ENCODE results near the gene CBLN3. TPM values are rescaled to one million over a fixed set of nuclear protein-coding genes. Genes with fewer than 3 reads are reported as not detected.
A peak's percentile ranks its signal among the peaks of the same experiment; 100 is the strongest.

The CBLN3 gene
- total and polyA plus RNA-seq, 2 donors (not counting 1 experiment from before 2014, with no cell fraction given), result 2.7 to 5.3 TPM

DNA sequence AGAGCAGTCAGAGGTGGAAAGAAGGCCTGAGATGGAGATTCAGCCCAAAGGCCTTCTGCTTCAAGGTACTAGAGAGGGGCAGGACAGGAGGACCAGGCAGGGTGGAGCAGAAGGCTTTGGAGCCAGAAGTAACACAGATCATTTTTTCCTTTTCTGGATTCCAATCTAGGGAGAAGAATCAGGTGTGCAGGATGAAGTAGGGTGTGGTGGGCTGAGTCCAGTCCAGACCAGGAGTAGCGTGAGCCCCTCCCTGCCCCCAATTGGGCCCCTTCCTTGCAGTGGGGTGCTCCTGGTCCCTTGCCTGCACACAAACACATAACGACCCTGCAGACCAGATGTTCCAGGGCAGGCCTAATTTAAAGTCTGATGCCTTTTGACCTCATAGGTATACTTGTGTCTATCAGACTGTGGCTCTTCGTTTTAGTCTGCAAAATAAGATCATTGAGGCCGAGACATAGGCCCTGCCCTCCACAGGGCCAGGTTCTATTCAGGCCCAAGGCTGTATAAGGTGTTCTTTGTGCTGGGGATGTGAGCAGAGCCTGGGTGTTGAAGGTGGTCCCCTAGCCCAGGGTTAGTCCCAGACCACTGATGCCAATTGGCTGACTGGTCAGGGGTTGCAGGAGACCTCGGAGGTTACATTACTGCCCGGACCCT, 31.7 kb downstream of the CBLN3 start:
- Histone ChIP-seq H3K4me1 (ENCODE audit: control insufficient read depth, extremely low read depth, insufficient read depth, low read length) (peaks cover 4% of the 10 kb centered on the region), H3K4me3 (replicated peaks in 1 of 4; ENCODE audit: control extremely low read depth in 1 of 4, insufficient read depth in 1 of 4, low read depth in 3 of 4, low read length in 4 of 4) (peak overlapping the region in 2 of 4 experiments; percentile 37 to 71), H3K9ac (ENCODE audit: insufficient read depth, low read length) (no peak overlapping the region), H4K20me1 (ENCODE audit: control insufficient read depth, extremely low read depth, insufficient read depth, low read length) (no peaks in the 10 kb centered on the region), H3K4me2 (ENCODE audit: extremely low read depth, insufficient read depth, low read length) (no peak overlapping the region), H3K36me3 (ENCODE audit: control insufficient read depth, insufficient read depth, low read length) (no peaks in the 10 kb centered on the region), H3K27ac (ENCODE audit: insufficient read depth, low read length) (no peak overlapping the region), H3K79me2 (ENCODE audit: control insufficient read depth, insufficient read depth, low read length) (no peaks in the 10 kb centered on the region), H3K27me3 (ENCODE audit: control insufficient read depth, insufficient read depth, low read length) (no peaks in the 10 kb centered on the region), H3K9me3 (ENCODE audit: control insufficient read depth, insufficient read depth, low read depth, low read length) (no peaks in the 10 kb centered on the region), H2AFZ (ENCODE audit: low read length) (no peak overlapping the region)
- no peak for DNase-seq (ENCODE audit: low read depth in 2 of 2)
- TF ChIP-seq, protein P1, sequence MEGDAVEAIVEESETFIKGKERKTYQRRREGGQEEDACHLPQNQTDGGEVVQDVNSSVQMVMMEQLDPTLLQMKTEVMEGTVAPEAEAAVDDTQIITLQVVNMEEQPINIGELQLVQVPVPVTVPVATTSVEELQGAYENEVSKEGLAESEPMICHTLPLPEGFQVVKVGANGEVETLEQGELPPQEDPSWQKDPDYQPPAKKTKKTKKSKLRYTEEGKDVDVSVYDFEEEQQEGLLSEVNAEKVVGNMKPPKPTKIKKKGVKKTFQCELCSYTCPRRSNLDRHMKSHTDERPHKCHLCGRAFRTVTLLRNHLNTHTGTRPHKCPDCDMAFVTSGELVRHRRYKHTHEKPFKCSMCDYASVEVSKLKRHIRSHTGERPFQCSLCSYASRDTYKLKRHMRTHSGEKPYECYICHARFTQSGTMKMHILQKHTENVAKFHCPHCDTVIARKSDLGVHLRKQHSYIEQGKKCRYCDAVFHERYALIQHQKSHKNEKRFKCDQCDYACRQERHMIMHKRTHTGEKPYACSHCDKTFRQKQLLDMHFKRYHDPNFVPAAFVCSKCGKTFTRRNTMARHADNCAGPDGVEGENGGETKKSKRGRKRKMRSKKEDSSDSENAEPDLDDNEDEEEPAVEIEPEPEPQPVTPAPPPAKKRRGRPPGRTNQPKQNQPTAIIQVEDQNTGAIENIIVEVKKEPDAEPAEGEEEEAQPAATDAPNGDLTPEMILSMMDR (conservative IDR thresholded peaks at IDR 0.05 in 1 of 2, IDR thresholded peaks at IDR 0.05 in 1 of 2; ENCODE audit: low read depth in 1 of 2, low read length in 2 of 2), result no peak
- TF ChIP-seq EZH2 (IDR thresholded peaks at IDR 0.05; ENCODE audit: low read length, missing control alignments), result no peak

DNA sequence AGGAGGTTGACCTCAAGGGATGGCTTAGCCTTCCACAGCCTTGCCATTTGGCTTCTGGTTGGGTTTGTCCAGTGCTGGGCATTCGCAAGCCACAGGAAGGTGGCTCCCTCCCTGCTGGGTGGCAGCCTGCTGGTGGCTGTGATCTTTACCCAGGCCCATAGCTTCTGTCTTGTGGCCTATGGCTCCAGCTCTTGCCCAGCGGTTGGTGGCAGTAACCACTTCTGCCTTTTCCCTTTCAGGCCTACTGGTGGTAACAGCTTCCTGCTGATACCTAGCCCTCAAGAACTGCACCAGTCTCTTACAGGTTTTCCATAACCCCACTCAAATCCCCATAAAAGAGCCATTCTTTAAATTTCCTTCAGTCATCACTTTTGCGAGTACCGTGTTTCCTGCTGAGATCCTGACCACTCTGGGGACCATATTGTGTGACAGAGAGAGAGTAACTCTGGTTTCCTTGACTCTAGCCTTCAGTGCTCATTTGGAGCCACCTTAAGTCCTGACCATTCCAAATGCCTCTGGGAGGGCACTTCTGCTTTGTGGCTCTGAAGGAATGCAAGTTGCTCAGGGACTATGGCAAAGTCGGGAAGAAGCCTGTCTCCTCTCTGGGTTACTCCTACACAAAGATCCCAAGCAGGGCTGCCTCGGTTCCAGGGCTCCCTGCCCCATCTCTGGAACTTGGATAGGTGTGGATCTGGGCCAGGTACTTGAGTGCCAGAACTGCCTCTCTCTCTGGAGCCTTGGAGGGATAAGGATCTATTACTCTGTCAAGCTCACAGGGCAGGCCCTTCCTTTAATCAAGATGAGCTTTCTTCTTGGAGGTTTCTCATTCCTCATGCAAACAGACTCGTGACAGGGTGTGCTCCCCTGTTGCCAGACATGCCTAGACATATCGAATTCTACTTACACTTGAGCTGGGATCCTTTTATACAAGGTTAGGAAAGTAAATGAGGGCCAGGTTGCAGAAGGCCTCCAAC, 33.6 kb downstream of the CBLN3 start:
- Histone ChIP-seq H3K4me3 (replicated peaks in 1 of 4; ENCODE audit: control extremely low read depth in 1 of 4, insufficient read depth in 1 of 4, low read depth in 3 of 4, low read length in 4 of 4) (no peak overlapping the region), H3K27ac (ENCODE audit: insufficient read depth, low read length) (no peak overlapping the region), H3K9ac (ENCODE audit: insufficient read depth, low read length) (no peak overlapping the region), H3K79me2 (ENCODE audit: control insufficient read depth, insufficient read depth, low read length) (no peaks in the 10 kb centered on the region), H3K4me2 (ENCODE audit: extremely low read depth, insufficient read depth, low read length) (no peak overlapping the region), H4K20me1 (ENCODE audit: control insufficient read depth, extremely low read depth, insufficient read depth, low read length) (no peaks in the 10 kb centered on the region), H3K4me1 (ENCODE audit: control insufficient read depth, extremely low read depth, insufficient read depth, low read length) (peaks cover 4% of the 10 kb centered on the region), H3K36me3 (ENCODE audit: control insufficient read depth, insufficient read depth, low read length) (no peaks in the 10 kb centered on the region), H3K9me3 (ENCODE audit: control insufficient read depth, insufficient read depth, low read depth, low read length) (no peaks in the 10 kb centered on the region), H2AFZ (ENCODE audit: low read length) (no peak overlapping the region), H3K27me3 (ENCODE audit: control insufficient read depth, insufficient read depth, low read length) (no peaks in the 10 kb centered on the region)
- TF ChIP-seq, protein P1 (conservative IDR thresholded peaks at IDR 0.05 in 1 of 2, IDR thresholded peaks at IDR 0.05 in 1 of 2; ENCODE audit: low read depth in 1 of 2, low read length in 2 of 2), result no peak
- no peak for TF ChIP-seq EZH2 (IDR thresholded peaks at IDR 0.05; ENCODE audit: low read length, missing control alignments)
- DNase-seq (ENCODE audit: low read depth in 2 of 2), result peak in 1 of 2 donors; percentile 21

DNA sequence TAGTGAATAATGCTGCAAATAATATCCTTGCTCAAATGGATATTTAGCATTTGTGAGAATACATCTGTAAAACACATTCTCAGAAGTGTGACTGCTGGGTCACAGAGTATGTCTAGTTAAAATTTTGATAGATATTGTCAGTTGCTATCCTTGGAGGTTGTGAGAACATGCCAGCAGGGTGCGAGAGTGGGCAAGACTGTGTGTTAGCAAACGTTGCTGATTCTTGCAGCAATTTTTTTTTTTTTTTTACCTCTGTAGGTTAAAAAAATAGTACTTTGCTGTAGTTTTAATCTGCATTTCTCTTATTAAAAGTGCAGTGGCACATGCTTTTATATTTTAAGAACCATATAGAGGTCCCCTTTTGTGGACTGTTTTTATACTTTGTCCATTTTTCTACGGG, 35.2 kb downstream of the CBLN3 start:
- H3K79me2 ChIP-seq (ENCODE audit: control insufficient read depth, insufficient read depth, low read length), result no peaks in the 10 kb centered on the region
- H3K36me3 ChIP-seq (ENCODE audit: control insufficient read depth, insufficient read depth, low read length), result no peaks in the 10 kb centered on the region
- no peaks in the 10 kb centered on the region for H4K20me1 ChIP-seq (ENCODE audit: control insufficient read depth, extremely low read depth, insufficient read depth, low read length)
- no peak overlapping the region for H2AFZ ChIP-seq (ENCODE audit: low read length)
- H3K9ac ChIP-seq (ENCODE audit: insufficient read depth, low read length), result no peak overlapping the region
- H3K27ac ChIP-seq (ENCODE audit: insufficient read depth, low read length), result no peak overlapping the region
- DNase-seq (ENCODE audit: low read depth in 2 of 2), result no peak
- TF ChIP-seq EZH2 (IDR thresholded peaks at IDR 0.05; ENCODE audit: low read length, missing control alignments), result no peak
- TF ChIP-seq, protein P1 (conservative IDR thresholded peaks at IDR 0.05 in 1 of 2, IDR thresholded peaks at IDR 0.05 in 1 of 2; ENCODE audit: low read depth in 1 of 2, low read length in 2 of 2), result peak in 1 of 2 donors; percentile 1
- no peak overlapping the region for H3K4me3 ChIP-seq (replicated peaks in 1 of 4; ENCODE audit: control extremely low read depth in 1 of 4, insufficient read depth in 1 of 4, low read depth in 3 of 4, low read length in 4 of 4)
- H3K4me2 ChIP-seq (ENCODE audit: extremely low read depth, insufficient read depth, low read length), result no peak overlapping the region
- H3K4me1 ChIP-seq (ENCODE audit: control insufficient read depth, extremely low read depth, insufficient read depth, low read length), result peaks cover 8% of the 10 kb centered on the region
- H3K27me3 ChIP-seq (ENCODE audit: control insufficient read depth, insufficient read depth, low read length), result no peaks in the 10 kb centered on the region
- no peaks in the 10 kb centered on the region for H3K9me3 ChIP-seq (ENCODE audit: control insufficient read depth, insufficient read depth, low read depth, low read length)

All from fibroblast of lung (primary cell).